WTC11 (cell line): ENCODE data around the gene SLC8A1. TPM values are rescaled to one million over a fixed set of nuclear protein-coding genes. Genes with fewer than 3 reads are reported as not detected.
A peak's percentile ranks its signal among the peaks of the same experiment; 100 is the strongest.

ENCODE experiments used
- ATAC-seq: fragments of 200-7000 bp; cut with Tn5 transposase; 2 replicates; pipeline ENCODE4 v1.10.0; 2021; ENCODE audit warnings: mild to moderate bottlenecking, moderate library complexity
- CTCF ChIA-PET: fragments of 300-600 bp; sonication (Branson Sonifier 250); formaldehyde crosslinking; loops from one replicate; lab custom pipeline; 2021; ENCODE audit warnings: antibody characterized with exemption; lab: Charles Lee
- POLR2A ChIA-PET: fragments of 350-600 bp; sonication (Branson Sonifier 250); formaldehyde crosslinking; loops from one replicate; lab custom pipeline; 2021; ENCODE audit warnings: antibody characterized with exemption; lab: Charles Lee
- DNase-seq: peaks from one replicate; pipeline ENCODE4 v3.0.0; 2021; ENCODE audit warnings: low spot score
- H3K27ac Mint-ChIP-seq: 2 replicates; pipeline ENCODE4 v1.8.0; 2021; ENCODE audit warnings: mixed read lengths
- H3K27me3 Mint-ChIP-seq: 2 replicates; pipeline ENCODE4 v1.8.0; 2021; ENCODE audit warnings: low read depth, mild to moderate bottlenecking, moderate library complexity, mixed read lengths
- H3K36me3 Mint-ChIP-seq: 2 replicates; pipeline ENCODE4 v1.8.0; 2021; ENCODE audit warnings: mixed read lengths
- H3K4me1 Mint-ChIP-seq: 2 replicates; pipeline ENCODE4 v1.8.0; 2022; ENCODE audit warnings: mixed read lengths
- H3K4me3 Mint-ChIP-seq: 2 replicates; pipeline ENCODE4 v1.8.0; 2021; ENCODE audit warnings: mild to moderate bottlenecking, moderate library complexity, mixed read lengths
- H3K9me3 Mint-ChIP-seq: 2 replicates; pipeline ENCODE4 v1.8.0; 2021; ENCODE audit warnings: mixed read lengths
- CBFB ChIP-seq: sonication (generic); formaldehyde crosslinking; IDR thresholded peaks from 2 replicates; pipeline ENCODE4 v1.8.1; 2022; ENCODE audit warnings: mild to moderate bottlenecking, low read depth, missing genetic modification reagents
- GRHL2 ChIP-seq: fragments of 250-450 bp; sonication (Bioruptor Pico); IDR thresholded peaks from 2 replicates; pipeline ENCODE4 v1.8.0; 2022; ENCODE audit warnings: mild to moderate bottlenecking, moderate library complexity; ENCODE audit not compliant: insufficient replicate concordance, severe bottlenecking
- MXD4 ChIP-seq: fragments of 250-450 bp; sonication (Bioruptor Pico); IDR thresholded peaks from 2 replicates; pipeline ENCODE4 v1.8.0; 2021; ENCODE audit warnings: mild to moderate bottlenecking, moderate library complexity, borderline replicate concordance
- MYBL2 ChIP-seq: sonication (generic); formaldehyde crosslinking; IDR thresholded peaks from 2 replicates; pipeline ENCODE4 v1.8.1; 2023; ENCODE audit warnings: mild to moderate bottlenecking, moderate library complexity, missing genetic modification reagents
- RELA ChIP-seq: sonication (generic); formaldehyde crosslinking; IDR thresholded peaks from 2 replicates; pipeline ENCODE4 v1.8.1; 2022; ENCODE audit warnings: missing genetic modification reagents, mild to moderate bottlenecking, borderline replicate concordance
- SMAD4 ChIP-seq: sonication (generic); formaldehyde crosslinking; IDR thresholded peaks from 2 replicates; pipeline ENCODE4 v1.8.0; 2022; ENCODE audit warnings: mild to moderate bottlenecking, missing genetic modification reagents
- ZBTB21 ChIP-seq: sonication (generic); formaldehyde crosslinking; IDR thresholded peaks from 2 replicates; pipeline ENCODE4 v1.8.1; 2023; ENCODE audit warnings: mild to moderate bottlenecking, missing genetic modification reagents, borderline replicate concordance
- ZNF121 ChIP-seq: sonication (generic); formaldehyde crosslinking; IDR thresholded peaks from 2 replicates; pipeline ENCODE4 v1.8.0; 2023; ENCODE audit warnings: missing genetic modification reagents
- ZNF219 ChIP-seq: sonication (generic); formaldehyde crosslinking; IDR thresholded peaks from 2 replicates; pipeline ENCODE4 v1.8.0; 2023; ENCODE audit warnings: missing genetic modification reagents, mild to moderate bottlenecking, borderline replicate concordance
- ZNF671 ChIP-seq: fragments of 250-450 bp; sonication (Bioruptor Pico); IDR thresholded peaks from 2 replicates; pipeline ENCODE4 v1.8.0; 2021; ENCODE audit warnings: mild to moderate bottlenecking
- total RNA-seq: library from RNA; stranded (reverse); gene quantifications from 3 replicates; pipeline ENCODE4 v1.2.3, GENCODE V29; 2021
- TF ChIP-seq, protein P1 (sequence below): fragments of 250-450 bp; sonication (Bioruptor Pico); IDR thresholded peaks from 2 replicates; pipeline ENCODE4 v1.9.0; 2021; ENCODE audit warnings: mild to moderate bottlenecking
- TF ChIP-seq, protein P2 (sequence below): sonication (generic); formaldehyde crosslinking; IDR thresholded peaks from 2 replicates; pipeline ENCODE4 v1.8.1; 2023; ENCODE audit warnings: mild to moderate bottlenecking, missing genetic modification reagents, borderline replicate concordance
- TF ChIP-seq, protein P3 (sequence below): sonication (generic); formaldehyde crosslinking; IDR thresholded peaks from 2 replicates; pipeline ENCODE4 v1.8.1; 2022; ENCODE audit warnings: mild to moderate bottlenecking, missing genetic modification reagents, moderate library complexity, borderline replicate concordance
- TF ChIP-seq, protein P4 (sequence below): sonication (generic); formaldehyde crosslinking; IDR thresholded peaks from 2 replicates; pipeline ENCODE4 v1.8.1; 2023; ENCODE audit warnings: mild to moderate bottlenecking, moderate library complexity, missing genetic modification reagents
- TF ChIP-seq, protein P5 (sequence below): sonication (generic); formaldehyde crosslinking; conservative IDR thresholded peaks from 2 replicates; pipeline ENCODE4 v1.8.1; 2022; ENCODE audit warnings: mild to moderate bottlenecking, missing genetic modification reagents
- TF ChIP-seq, protein P6 (sequence below): sonication (generic); formaldehyde crosslinking; IDR thresholded peaks from 2 replicates; pipeline ENCODE4 v1.8.0; 2022; ENCODE audit warnings: missing genetic modification reagents

The SLC8A1 gene
- total RNA-seq, 1 experiment from 2014 or later: 2.6 TPM

DNA sequence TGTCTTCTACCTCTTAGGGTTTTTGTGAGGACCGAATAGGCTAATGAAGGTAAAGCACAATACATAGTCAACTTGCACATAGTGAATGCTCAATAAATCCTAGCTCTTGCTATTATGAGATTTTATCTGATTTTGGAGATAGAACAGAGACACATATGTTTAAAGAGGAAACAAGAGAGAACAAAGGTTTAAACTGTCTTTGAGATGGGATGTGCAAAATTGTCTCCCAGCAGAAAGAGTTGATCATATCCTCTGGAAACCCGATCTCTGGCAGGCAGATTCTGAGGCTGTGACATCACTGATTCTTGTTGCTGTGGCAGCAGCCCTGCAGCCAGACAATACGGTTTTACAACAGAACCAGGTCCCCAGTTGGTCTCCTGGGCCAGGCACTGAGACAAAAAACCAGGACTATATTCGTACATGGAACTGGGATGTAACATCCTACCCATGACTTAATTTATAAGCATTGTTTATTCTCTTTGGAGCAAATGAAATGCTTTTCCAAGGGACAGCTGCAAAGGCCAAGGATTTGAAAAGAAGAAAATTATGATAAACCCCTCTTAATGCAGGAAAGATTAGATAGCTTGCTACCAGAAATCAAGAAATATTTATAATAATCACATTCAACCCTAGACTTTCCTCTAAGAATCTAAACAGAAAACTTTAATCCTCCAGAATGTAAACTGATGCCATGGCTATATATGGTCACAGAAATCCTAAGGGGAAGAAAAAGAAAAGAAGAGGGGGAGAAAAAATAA is 80.2 kb downstream of the SLC8A1 start:
- ATAC-seq: peak; percentile 80
- peak; percentile 18 for DNase-seq
- no peak overlapping the region for H3K4me3 Mint-ChIP-seq
- no peaks in the 10 kb centered on the region for H3K9me3 Mint-ChIP-seq
- H3K4me1 Mint-ChIP-seq: peaks cover 27% of the 10 kb centered on the region
- no peak overlapping the region for H3K27ac Mint-ChIP-seq
- CTCF ChIA-PET: no interaction called here
- no peaks in the 10 kb centered on the region for H3K27me3 Mint-ChIP-seq
- H3K36me3 Mint-ChIP-seq: no peaks in the 10 kb centered on the region
- POLR2A ChIA-PET: no interaction called here
- TF ChIP-seq MYBL2 (CRISPR knock-in tag) (no peak), CBFB (CRISPR knock-in tag) (no peak), ZNF671 (no peak), ZBTB21 (CRISPR knock-in tag) (no peak), ZNF121 (no peak), ZNF219 (CRISPR knock-in tag) (no peak), SMAD4 (CRISPR knock-in tag) (no peak), GRHL2 (CRISPR knock-in tag) (no peak), RELA (no peak), MXD4 (CRISPR knock-in tag) (no peak)
- TF ChIP-seq, protein P1, sequence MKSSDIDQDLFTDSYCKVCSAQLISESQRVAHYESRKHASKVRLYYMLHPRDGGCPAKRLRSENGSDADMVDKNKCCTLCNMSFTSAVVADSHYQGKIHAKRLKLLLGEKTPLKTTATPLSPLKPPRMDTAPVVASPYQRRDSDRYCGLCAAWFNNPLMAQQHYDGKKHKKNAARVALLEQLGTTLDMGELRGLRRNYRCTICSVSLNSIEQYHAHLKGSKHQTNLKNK (CRISPR knock-in tag): no peak
- TF ChIP-seq, protein P2, sequence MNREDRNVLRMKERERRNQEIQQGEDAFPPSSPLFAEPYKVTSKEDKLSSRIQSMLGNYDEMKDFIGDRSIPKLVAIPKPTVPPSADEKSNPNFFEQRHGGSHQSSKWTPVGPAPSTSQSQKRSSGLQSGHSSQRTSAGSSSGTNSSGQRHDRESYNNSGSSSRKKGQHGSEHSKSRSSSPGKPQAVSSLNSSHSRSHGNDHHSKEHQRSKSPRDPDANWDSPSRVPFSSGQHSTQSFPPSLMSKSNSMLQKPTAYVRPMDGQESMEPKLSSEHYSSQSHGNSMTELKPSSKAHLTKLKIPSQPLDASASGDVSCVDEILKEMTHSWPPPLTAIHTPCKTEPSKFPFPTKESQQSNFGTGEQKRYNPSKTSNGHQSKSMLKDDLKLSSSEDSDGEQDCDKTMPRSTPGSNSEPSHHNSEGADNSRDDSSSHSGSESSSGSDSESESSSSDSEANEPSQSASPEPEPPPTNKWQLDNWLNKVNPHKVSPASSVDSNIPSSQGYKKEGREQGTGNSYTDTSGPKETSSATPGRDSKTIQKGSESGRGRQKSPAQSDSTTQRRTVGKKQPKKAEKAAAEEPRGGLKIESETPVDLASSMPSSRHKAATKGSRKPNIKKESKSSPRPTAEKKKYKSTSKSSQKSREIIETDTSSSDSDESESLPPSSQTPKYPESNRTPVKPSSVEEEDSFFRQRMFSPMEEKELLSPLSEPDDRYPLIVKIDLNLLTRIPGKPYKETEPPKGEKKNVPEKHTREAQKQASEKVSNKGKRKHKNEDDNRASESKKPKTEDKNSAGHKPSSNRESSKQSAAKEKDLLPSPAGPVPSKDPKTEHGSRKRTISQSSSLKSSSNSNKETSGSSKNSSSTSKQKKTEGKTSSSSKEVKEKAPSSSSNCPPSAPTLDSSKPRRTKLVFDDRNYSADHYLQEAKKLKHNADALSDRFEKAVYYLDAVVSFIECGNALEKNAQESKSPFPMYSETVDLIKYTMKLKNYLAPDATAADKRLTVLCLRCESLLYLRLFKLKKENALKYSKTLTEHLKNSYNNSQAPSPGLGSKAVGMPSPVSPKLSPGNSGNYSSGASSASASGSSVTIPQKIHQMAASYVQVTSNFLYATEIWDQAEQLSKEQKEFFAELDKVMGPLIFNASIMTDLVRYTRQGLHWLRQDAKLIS (CRISPR knock-in tag): no peak
- TF ChIP-seq, protein P3, sequence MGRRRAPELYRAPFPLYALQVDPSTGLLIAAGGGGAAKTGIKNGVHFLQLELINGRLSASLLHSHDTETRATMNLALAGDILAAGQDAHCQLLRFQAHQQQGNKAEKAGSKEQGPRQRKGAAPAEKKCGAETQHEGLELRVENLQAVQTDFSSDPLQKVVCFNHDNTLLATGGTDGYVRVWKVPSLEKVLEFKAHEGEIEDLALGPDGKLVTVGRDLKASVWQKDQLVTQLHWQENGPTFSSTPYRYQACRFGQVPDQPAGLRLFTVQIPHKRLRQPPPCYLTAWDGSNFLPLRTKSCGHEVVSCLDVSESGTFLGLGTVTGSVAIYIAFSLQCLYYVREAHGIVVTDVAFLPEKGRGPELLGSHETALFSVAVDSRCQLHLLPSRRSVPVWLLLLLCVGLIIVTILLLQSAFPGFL (CRISPR knock-in tag): no peak
- TF ChIP-seq, protein P4, sequence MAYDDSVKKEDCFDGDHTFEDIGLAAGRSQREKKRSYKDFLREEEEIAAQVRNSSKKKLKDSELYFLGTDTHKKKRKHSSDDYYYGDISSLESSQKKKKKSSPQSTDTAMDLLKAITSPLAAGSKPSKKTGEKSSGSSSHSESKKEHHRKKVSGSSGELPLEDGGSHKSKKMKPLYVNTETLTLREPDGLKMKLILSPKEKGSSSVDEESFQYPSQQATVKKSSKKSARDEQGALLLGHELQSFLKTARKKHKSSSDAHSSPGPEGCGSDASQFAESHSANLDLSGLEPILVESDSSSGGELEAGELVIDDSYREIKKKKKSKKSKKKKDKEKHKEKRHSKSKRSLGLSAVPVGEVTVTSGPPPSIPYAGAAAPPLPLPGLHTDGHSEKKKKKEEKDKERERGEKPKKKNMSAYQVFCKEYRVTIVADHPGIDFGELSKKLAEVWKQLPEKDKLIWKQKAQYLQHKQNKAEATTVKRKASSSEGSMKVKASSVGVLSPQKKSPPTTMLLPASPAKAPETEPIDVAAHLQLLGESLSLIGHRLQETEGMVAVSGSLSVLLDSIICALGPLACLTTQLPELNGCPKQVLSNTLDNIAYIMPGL (CRISPR knock-in tag): no peak
- TF ChIP-seq, protein P5, sequence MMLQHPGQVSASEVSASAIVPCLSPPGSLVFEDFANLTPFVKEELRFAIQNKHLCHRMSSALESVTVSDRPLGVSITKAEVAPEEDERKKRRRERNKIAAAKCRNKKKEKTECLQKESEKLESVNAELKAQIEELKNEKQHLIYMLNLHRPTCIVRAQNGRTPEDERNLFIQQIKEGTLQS (CRISPR knock-in tag): no peak
- TF ChIP-seq, protein P6, sequence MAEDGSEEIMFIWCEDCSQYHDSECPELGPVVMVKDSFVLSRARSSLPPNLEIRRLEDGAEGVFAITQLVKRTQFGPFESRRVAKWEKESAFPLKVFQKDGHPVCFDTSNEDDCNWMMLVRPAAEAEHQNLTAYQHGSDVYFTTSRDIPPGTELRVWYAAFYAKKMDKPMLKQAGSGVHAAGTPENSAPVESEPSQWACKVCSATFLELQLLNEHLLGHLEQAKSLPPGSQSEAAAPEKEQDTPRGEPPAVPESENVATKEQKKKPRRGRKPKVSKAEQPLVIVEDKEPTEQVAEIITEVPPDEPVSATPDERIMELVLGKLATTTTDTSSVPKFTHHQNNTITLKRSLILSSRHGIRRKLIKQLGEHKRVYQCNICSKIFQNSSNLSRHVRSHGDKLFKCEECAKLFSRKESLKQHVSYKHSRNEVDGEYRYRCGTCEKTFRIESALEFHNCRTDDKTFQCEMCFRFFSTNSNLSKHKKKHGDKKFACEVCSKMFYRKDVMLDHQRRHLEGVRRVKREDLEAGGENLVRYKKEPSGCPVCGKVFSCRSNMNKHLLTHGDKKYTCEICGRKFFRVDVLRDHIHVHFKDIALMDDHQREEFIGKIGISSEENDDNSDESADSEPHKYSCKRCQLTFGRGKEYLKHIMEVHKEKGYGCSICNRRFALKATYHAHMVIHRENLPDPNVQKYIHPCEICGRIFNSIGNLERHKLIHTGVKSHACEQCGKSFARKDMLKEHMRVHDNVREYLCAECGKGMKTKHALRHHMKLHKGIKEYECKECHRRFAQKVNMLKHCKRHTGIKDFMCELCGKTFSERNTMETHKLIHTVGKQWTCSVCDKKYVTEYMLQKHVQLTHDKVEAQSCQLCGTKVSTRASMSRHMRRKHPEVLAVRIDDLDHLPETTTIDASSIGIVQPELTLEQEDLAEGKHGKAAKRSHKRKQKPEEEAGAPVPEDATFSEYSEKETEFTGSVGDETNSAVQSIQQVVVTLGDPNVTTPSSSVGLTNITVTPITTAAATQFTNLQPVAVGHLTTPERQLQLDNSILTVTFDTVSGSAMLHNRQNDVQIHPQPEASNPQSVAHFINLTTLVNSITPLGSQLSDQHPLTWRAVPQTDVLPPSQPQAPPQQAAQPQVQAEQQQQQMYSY (CRISPR knock-in tag): no peak
